Measurements from ENCODE around the gene TTC7B. TPM values are rescaled to one million over a fixed set of nuclear protein-coding genes. Genes with fewer than 3 reads are reported as not detected.

The TTC7B gene
- total RNA-seq, 1 experiment from 2014 or later, result 14.6 TPM

DNA sequence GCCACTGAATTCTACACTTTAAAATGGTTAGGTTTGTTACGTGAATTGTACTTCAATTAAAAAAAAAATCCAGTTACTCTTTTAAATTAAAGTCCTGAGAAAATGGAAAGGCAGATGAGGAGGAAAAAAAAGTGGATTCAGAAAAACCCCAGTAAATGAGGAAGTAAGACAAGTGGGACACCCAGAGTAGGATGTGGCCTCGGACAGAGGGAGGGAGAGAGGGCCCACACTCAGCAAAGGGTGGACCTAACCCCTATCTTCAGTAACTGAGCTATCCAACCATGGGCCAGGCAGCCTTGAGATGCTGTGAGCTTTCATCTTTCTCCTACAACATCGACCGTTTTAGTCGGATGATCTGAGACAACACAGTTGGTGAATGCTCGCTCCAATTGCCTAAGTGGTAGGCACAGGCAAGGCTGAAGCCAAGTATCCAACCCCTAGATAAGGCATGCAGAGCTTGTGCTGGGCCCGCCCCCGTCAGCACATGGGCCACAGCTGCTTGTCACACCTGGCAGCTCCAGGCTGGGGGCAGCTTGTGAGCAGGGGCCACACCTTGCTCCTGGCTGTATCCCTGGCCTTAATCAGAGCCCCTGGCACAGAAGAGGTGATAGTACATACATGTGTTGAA lies 142.1 kb downstream of the TTC7B start:
- no peak for DNase-seq (ENCODE audit: low read depth)
- in situ Hi-C loops (cut with HindIII; ENCODE audit: low pct_unique_long_range_greater_than_20kb, low sequenced_read_pairs), result no loop called here

DNA sequence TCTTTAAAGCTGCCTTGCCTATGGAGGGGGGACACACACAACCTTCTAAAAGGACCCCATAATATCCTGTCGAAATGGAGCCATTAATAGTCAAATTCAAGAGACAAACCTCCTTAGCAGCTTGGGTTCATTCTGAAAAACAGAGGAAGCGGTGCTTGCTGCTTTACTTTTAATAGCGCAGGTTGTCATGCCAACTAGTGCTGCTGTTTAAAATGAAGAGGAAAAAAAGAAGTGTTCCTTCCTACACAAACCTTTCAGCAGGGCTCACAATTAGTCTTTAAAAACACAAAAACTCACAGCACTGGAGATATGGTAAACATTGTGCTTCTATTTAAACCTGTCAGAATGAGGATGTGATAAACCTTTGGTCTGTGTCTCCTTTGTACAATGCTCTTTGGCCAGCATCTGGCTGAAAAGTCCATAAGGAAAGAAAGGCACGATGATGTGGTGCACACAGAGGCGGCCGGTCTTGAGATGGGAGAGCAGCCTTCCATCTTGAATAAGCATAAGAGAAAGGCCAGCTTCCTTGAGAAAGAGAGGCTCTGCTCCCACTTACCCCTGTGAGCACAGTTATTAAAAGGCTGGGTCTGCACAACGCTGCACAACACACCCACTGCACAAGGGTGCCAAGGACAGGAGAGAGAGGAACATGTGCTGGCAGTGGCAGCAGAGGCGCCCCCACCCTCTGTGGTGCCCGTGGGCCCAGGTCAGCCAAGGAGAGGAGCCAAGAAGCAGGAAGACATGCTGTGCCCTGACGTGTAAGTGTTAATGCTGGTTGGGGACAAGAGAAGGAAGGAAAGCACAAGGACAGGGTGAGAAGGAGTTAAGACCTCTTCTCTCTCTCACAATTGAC lies 144.6 kb downstream of the TTC7B start:
- no peak for DNase-seq (ENCODE audit: low read depth)

DNA sequence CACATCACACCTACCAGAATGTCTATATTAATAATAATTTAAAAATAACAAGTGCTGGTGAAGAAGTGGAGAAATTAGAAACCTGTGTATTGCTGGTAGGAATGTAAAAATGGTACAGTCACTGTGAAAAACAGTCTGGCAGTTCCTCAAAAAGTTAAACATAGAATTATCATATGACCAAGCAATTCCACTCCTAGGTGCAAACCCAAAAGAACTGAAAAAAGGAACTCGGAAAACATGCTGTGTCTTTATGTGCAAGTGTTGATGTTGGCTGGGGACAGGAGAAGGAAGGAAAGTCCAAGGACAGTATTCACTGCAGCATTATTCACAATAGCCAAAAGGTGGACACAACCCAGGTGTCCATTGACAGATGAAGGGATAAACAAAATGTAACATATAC lies 146.5 kb downstream of the TTC7B start:
- in situ Hi-C loops (cut with HindIII; ENCODE audit: low pct_unique_long_range_greater_than_20kb, low sequenced_read_pairs), result no loop called here

More for the DNA sequence above, 144.6 kb downstream of the TTC7B start:
- in situ Hi-C loops (cut with HindIII; ENCODE audit: low pct_unique_long_range_greater_than_20kb, low sequenced_read_pairs), result no loop called here

DNA sequence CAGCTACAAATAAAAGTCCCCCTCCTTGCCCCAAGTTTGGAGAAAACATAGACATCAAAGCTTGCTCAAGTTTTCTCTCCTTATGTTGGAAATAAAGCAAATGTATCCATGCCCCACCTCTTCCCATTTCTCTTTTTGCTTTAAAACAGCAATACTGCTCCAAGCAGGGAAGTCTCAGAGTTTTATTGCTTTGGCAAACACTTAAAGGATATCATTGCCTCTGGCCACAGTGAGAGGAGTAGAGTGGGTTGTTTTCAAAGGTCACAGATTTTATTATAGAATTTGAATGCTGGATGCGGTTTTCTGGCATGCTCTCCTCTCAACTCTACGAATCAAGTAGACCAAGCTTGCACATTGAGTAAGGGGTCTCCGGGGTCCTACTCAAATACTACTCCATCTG lies 149.7 kb downstream of the TTC7B start:
- DNase-seq (ENCODE audit: low read depth), result no peak
- in situ Hi-C loops (cut with HindIII; ENCODE audit: low pct_unique_long_range_greater_than_20kb, low sequenced_read_pairs), result no loop called here

More for the DNA sequence above, 146.5 kb downstream of the TTC7B start:
- DNase-seq (ENCODE audit: low read depth), result no peak

DNA sequence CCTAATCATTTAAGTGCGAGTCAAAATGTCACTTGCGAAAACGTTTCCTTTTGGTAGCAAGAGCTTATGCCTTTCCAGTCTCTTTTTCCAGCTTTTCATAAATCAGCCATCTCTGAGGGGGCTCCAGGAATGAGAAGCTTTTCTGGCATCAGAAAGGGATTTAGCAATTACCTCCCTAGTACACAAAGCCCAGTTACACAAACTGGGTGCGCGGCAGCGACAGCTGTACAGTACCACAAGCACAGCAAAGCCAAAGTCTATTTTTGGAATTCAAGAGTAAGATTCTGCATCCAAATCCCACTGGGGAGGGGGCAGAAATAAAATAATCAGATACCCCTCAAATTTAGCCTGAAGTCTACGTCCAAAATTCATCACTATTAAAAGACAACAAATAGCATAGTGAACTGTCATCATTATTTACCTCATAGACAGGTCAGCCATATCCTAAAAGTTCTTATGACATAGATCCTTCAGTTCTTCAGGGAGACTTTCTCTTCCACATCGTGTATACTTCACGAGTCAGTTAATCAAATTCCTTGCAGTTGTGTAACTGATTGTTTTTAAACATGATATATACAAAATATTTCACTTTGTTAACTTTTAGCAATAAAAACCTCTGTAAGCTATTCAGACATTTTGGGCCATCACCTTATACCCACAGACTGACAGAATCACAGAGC lies 150.8 kb downstream of the TTC7B start:
- in situ Hi-C loops (cut with HindIII; ENCODE audit: low pct_unique_long_range_greater_than_20kb, low sequenced_read_pairs), result no loop called here
- no peak for DNase-seq (ENCODE audit: low read depth)

DNA sequence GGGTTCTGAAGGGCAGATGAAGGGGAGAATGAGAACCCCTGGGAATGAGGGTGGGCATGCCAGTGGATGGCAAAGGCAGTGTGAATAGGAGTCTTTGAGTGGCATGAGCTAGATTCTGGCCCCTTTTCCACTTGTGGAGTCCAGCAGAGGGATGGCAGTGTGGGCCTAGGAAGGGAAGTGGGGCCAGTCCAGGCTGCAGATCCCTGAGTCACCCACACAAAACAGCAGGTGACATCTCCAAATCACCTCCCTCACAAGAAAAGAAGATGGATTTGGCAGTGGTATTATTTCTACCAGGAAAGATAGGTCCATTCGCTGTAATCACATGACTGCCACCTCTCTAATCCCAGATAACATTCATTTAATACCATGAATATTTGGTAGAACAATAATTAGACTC lies 151.3 kb downstream of the TTC7B start:
- DNase-seq (ENCODE audit: low read depth), result no peak
- in situ Hi-C loops (cut with HindIII; ENCODE audit: low pct_unique_long_range_greater_than_20kb, low sequenced_read_pairs), result no loop called here

DNA sequence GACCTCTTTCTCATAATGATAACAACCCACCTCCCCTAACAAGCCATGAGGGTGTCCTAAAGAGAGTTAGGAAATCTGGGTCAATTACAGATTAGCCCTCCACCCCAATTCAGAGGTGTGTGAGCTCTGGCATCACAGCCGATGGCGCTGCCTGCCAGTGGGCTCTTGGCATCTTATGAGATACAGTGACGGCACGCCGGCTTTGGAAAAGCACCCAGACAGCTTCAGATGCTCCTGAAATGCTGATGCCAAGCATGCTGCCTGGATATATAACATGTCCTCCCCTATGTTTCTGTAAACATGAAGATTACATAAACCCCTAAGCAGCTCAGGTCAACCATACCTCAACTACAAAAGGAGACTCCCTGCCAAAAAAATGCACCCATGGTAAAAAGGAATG lies 152.6 kb downstream of the TTC7B start:
- no peak for DNase-seq (ENCODE audit: low read depth)
- in situ Hi-C loops (cut with HindIII; ENCODE audit: low pct_unique_long_range_greater_than_20kb, low sequenced_read_pairs), result no loop called here

DNA sequence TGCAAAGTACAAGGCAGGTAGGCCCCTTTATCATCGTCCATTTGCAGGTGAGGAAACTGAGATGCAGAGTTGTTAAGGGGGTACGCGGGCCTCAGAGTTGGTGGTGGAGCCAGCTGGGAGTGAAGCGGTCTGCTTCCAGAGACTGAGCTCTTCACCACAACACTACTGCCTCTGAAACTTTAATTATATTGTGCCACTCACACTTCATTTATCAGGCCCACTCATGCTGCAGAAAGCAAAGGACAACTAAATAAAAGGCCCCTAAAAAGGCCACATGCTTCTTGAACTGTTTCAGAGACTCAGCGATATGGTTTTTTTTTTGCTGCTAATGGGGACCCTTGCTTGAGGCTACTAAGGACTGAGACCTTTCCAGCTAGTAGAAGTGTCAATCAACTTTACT lies 153.1 kb downstream of the TTC7B start:
- DNase-seq (ENCODE audit: low read depth), result no peak
- in situ Hi-C loops (cut with HindIII; ENCODE audit: low pct_unique_long_range_greater_than_20kb, low sequenced_read_pairs), result no loop called here

DNA sequence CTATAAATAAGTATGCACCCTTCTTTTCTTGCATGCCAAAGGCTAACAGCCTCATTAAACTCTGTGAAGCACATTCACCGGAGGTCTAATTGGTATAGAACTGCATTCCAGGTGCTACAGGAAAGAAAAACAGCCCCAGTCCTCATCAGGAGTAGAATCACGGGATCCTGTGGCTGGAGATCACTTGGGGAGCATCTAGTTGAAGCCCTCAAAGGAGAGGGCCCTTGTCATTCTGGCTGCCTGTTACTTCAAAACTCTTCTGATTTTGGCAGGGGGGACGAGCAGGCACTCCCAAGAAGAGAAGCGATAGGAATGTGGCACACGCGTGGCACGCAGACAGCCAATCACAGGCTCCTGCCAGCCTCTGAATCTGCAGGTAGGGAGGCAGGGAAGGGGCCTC lies 154.4 kb downstream of the TTC7B start:
- in situ Hi-C loops (cut with HindIII; ENCODE audit: low pct_unique_long_range_greater_than_20kb, low sequenced_read_pairs), result no loop called here
- no peak for DNase-seq (ENCODE audit: low read depth)

DNA sequence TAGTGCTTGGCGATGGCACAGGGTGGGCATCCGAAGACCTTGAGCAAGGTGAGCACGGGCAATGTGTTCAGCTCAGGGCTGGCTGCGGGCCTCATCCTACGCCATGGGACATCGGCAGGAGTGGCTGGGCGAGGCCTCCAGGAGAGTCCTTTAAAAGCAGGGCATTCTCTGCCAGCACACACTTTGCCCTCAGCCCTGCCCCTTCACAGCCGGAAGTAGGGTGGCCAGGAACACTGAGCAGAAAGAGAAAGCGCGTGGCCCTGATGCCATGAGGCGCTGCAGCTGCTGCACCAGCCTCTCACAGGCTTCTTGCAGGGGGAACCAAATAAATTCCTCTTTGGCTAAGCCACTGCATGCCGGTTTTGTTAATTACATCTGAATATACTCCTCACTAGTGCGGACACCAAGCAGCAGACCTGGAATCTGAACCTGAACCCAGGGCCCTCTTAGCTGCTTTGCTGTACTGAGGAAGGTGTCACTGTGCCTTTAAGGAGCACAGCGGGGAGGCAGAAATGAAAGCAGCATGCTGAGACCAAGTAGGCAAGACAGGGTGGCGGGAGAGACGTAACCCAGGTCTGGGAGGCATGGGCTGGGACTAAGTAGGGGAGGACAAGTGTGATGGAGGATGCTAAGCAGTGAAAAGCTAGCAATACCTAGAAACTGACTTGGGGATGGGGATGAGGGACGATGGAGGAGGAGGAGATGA lies 155.2 kb downstream of the TTC7B start:
- in situ Hi-C loops (cut with HindIII; ENCODE audit: low pct_unique_long_range_greater_than_20kb, low sequenced_read_pairs), result no loop called here
- DNase-seq (ENCODE audit: low read depth), result no peak

DNA sequence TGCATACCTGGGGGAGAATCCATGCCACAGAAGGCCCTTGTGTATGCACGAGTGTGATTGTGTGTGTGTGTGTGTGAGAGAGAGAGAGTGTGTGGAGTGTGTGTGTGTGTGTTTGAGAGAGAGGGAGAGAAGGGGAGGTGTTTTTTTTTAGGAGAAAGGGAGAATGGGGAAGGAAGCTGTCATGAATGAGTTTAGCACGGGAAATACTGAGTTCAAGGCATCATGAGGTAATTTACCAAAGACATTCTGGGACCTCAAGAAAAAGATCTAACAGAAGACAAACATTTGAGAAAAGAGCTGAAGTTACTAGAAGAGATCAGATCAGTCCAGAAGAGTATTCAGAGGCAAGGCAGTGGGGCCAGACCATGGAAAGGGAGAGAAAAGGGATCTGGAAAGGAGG lies 157.1 kb downstream of the TTC7B start:
- no peak for DNase-seq (ENCODE audit: low read depth)
- in situ Hi-C loops (cut with HindIII; ENCODE audit: low pct_unique_long_range_greater_than_20kb, low sequenced_read_pairs), result no loop called here

DNA sequence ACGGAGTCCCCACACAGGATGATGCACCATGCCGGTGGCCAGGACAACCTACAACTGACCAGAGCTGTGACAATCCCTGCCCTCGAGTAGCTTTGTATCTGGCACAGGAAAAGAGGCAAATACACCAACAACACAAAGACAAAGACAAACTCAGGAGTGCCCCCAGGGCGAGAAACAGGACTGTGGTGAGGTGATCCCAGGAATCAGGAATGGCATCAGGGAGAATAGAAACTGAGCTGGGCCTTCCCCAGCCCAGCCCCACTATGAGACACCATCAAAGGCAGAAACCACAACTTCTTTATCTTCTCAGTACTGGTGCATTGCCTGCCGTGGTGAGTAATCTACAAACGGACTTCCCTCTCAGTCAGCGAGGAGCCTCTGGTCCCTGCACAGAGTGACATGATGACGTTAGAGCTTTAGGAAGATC lies 157.7 kb downstream of the TTC7B start:
- in situ Hi-C loops (cut with HindIII; ENCODE audit: low pct_unique_long_range_greater_than_20kb, low sequenced_read_pairs), result no loop called here
- DNase-seq (ENCODE audit: low read depth), result no peak

DNA sequence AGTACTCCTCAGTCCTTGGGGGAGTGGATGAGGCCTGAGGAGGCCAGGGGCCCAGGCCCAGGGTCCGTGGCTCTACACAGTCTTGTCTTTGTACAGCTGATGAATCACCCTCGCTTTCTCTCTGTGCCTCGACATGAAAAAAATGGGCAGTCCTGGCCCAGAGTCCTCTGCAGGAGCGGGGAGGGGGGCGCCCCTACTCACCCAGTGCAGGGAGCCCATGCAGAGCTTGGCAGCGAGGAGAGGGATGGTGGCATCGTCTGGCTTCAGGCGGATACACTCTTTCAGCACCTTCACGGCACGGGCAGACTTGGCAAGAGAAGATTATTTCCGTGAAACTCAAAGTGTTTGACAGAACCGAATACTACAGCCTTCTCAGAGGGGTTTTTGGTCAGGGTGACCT lies 159.3 kb downstream of the TTC7B start:
- no peak for DNase-seq (ENCODE audit: low read depth)
- in situ Hi-C loops (cut with HindIII; ENCODE audit: low pct_unique_long_range_greater_than_20kb, low sequenced_read_pairs), result no loop called here

DNA sequence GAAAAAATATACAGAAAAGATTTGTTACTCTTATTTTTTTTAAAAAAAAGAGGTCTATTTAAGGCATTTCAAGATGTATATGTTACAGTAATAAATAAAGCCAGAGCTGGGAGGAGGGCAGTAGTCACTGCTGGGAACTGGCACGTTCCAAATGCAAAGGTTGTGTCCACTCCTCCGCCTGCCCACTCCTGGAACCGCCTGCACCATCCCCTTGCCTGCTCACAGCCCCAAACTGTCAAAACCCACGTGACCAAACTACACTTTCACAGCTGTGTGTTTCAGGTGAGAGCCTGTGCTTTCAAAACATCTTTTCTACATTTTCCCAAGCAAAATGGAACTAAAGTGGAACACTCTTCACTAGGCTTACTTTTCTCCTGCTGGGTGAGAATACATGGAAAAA lies 160.4 kb downstream of the TTC7B start:
- no peak for DNase-seq (ENCODE audit: low read depth)
- in situ Hi-C loops (cut with HindIII; ENCODE audit: low pct_unique_long_range_greater_than_20kb, low sequenced_read_pairs), result no loop called here

DNA sequence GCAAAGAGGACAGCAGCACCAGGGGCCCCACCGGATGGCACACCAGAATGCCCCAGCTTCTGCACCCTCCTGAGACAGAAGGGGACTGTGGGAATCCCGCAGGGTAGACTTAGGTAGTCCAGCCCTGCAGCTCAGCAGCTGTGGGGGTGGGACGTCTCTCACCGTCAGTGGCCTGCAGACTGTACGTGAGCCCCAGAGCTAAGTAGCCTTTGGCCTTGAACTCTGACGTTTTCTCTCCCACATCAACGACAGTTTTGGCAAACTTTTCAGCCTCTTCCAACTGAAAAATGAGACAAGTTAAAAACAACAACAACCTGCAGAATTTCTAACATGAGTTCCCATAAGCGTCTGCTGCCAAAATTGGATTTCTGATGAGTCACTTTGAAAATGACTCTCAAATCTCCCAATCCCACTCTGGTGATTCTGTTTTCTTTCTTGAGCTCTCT lies 161.4 kb downstream of the TTC7B start:
- DNase-seq (ENCODE audit: low read depth), result no peak

DNA sequence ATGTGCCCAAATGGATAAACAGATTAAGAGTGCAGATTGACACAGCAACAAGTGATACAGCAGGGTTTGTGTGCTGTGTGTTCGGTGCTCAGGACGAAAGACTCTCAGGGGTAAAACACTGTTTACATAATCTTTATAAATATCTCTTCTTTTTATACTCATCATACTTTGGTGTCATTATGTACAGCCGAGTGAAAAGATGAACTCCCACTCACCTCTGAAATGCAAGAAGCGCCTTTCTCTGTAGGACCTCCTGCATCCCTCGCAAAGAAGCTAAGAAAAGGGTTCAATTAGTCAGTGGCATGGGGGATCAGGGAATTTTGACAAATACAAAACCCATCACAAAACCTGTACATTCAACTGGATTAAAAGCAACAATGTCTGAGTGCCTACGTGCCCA lies 163.6 kb downstream of the TTC7B start:
- DNase-seq (ENCODE audit: low read depth), result no peak
- in situ Hi-C loops (cut with HindIII; ENCODE audit: low pct_unique_long_range_greater_than_20kb, low sequenced_read_pairs), result no loop called here

More for the DNA sequence above, 161.4 kb downstream of the TTC7B start:
- in situ Hi-C loops (cut with HindIII; ENCODE audit: low pct_unique_long_range_greater_than_20kb, low sequenced_read_pairs), result no loop called here

DNA sequence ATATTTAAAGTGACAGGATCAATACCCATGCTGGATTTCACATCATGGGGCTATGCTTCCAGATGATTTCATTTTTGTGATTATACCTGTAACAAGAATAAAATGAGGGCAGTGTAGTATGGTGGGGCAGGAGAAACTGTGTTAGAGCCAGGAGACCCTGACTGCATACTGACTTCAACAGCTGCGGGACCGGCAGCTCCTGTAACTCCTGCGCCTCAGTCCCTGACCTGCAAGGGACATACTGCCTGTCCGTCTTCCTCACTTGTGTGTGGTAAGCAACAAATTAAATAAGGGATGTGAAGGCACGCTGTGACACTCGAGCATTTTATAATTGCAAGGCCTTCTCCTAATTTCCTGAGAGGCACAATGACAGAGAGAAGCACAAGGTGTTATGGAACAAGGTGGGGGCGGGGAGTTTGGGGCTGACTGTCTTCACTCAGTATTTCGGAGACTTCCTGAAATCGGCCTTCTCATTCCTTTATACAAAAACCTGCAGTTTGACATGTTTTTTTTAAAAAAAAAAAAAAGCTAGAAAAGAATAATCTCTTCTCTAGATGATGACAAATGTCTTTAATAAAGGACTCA lies 164.2 kb downstream of the TTC7B start:
- no peak for DNase-seq (ENCODE audit: low read depth)
- in situ Hi-C loops (cut with HindIII; ENCODE audit: low pct_unique_long_range_greater_than_20kb, low sequenced_read_pairs), result no loop called here

DNA sequence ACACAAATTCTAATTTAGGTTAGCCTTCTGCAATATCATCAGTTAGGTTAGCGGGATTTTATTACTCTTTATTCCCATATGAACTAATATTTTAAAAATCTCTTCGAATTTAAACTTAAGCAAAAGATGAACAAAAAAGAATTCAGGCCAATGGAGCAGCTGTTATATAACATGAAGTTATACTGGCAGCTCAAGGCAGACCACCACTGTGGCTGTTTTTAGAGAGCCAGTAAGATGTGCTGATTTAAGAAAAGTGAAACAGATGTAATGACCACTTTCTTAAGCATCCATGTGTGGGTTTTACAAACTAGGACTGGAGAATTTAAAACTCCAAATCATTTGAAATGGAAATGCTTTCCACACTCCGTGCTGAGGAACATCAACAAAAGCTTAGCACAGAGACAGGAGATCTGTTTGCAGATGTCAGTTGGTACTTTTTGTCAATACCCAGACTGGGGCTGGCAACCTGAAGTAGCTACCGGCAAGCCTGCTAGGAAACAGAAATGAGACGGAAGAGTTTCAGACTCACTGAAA lies 164.9 kb downstream of the TTC7B start:
- no peak for DNase-seq (ENCODE audit: low read depth)
- in situ Hi-C loops (cut with HindIII; ENCODE audit: low pct_unique_long_range_greater_than_20kb, low sequenced_read_pairs), result no loop called here

Measured in Caki2 (cell line).